Dermis blood vessel endothelial cell (primary cell): Measurements from ENCODE around the gene GPR6. TPM values are rescaled to one million over a fixed set of nuclear protein-coding genes. Genes with fewer than 3 reads are reported as not detected.
A peak's percentile ranks its signal among the peaks of the same experiment; 100 is the strongest.

Experiments used
- DNase-seq: peaks from one replicate; pipeline ENCODE4 v3.0.0; 2010
- total RNA-seq: library from RNA; depleted of rRNA; stranded (reverse); fragments of >200 nt; gene quantifications from 2 replicates; pipeline ENCODE4 v1.2.3, GENCODE V29; 2014

Gene GPR6
- total RNA-seq: not detected in 2 replicates

- DNase-seq: peak; percentile 70
These were observed at the start of gene GPR6 for GRCh38 chr6:109978174-109979032. Gene GPR6 (plus strand): TSS chr6:109978311. CDS start chr6:109979113, 802 bp downstream.

GRCh38 chr6:109934293-109934692, 43.8 kb upstream of the GPR6 start:
- DNase-seq: no peak

GRCh38 chr6:109939654-109940053, 38.5 kb upstream of the GPR6 start:
- DNase-seq: no peak

- no peak for DNase-seq
These were observed 33.7 kb upstream of the GPR6 start for GRCh38 chr6:109944448-109944847.

- no peak for DNase-seq
These were observed 33.0 kb upstream of the GPR6 start for GRCh38 chr6:109945091-109945490.

GRCh38 chr6:109946979-109947378, 31.1 kb upstream of the GPR6 start:
- DNase-seq: no peak

GRCh38 chr6:109949281-109950065, 28.6 kb upstream of the GPR6 start:
- no peak for DNase-seq

- DNase-seq: no peak
These were observed 22.6 kb upstream of the GPR6 start for GRCh38 chr6:109955491-109955890.

- no peak for DNase-seq
These were observed 19.5 kb upstream of the GPR6 start for GRCh38 chr6:109958626-109959025.

- DNase-seq: peak; percentile 8
These were observed 16.5 kb upstream of the GPR6 start for GRCh38 chr6:109961611-109962041.

GRCh38 chr6:109962271-109962670, 15.8 kb upstream of the GPR6 start:
- DNase-seq: no peak

- no peak for DNase-seq
These were observed 14.4 kb upstream of the GPR6 start for GRCh38 chr6:109963598-109964170.

GRCh38 chr6:109964949-109965348, 13.2 kb upstream of the GPR6 start:
- no peak for DNase-seq

GRCh38 chr6:109966299-109966698, 11.8 kb upstream of the GPR6 start:
- DNase-seq: no peak

GRCh38 chr6:109977791-109978173, 329 bp upstream of the GPR6 start:
- no peak for DNase-seq

GRCh38 chr6:109979033-109979921, 1.2 kb downstream of the GPR6 start:
- DNase-seq: no peak

GRCh38 chr6:109984410-109984809, 6.3 kb downstream of the GPR6 start:
- no peak for DNase-seq

GRCh38 chr6:109987196-109987595, 9.1 kb downstream of the GPR6 start:
- DNase-seq: no peak

GRCh38 chr6:109991201-109992101, 13.3 kb downstream of the GPR6 start:
- no peak for DNase-seq

- no peak for DNase-seq
These were observed 20.2 kb downstream of the GPR6 start for GRCh38 chr6:109998159-109998785.

- no peak for DNase-seq
These were observed 21.6 kb downstream of the GPR6 start for GRCh38 chr6:109999740-110000139.
